Measurements from ENCODE around the gene TOMM40L. TPM values are rescaled to one million over a fixed set of nuclear protein-coding genes. Genes with fewer than 3 reads are reported as not detected.
A peak's percentile ranks its signal among the peaks of the same experiment; 100 is the strongest.

The TOMM40L gene
- total and polyA plus RNA-seq, 12 donors = 7.0 to 18.4 (median 11.9) TPM

DNA sequence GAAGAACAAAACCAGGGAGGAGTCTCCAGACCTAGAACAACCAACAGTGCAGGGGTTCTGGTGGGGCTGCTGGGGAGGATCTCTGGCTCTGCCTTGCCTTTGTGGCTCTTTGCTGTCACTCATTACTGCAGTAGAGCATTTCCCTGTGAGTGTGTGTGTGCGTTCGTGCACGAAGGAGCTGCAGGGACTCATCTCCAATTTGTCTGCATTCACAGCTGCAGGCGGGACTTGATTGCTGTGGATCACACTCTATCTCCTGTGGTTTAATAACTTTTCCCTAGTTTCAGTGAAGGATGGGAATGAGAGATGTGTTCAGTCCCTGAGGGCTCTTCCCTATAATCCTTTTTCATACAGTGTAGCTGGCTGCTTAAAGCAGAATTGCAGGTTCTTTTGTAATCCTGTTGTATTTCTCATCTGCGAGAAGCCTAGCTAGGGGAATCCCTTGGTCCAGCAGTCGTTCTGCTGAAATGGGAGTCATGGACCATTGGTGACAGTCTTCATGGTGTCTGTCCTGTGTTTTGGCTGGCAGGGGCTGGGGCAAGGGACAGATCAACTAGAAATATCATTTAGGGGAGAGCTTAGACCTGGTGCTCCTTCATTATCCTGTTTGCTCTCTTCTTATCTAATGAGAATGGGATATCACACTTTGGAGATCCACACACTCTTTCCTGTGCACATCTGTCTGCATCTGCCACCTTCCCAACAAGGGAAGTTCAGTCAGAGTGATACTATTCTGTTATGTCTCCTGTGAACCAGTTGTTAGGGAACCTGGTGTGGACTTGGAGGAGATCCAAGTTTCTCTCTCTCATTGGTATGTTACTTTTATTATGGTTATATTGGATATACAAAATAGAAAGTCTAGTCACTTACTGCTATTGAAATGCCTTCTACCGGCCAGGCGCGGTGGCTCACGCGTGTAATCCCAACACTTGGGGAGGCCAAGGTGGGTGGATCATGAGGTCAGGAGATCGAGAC, 35.7 kb downstream of the TOMM40L start:
- Histone ChIP-seq H3K4me1 (replicated peaks in 1 of 2) (peaks cover 0 to 4% of the 10 kb centered on the region in 2 donors), H3K4me3 (no peak overlapping the region), H3K27ac (no peak overlapping the region), H3K27me3 (peaks cover 32% of the 10 kb centered on the region), H3K36me3 (replicated peaks in 1 of 2) (no peaks in the 10 kb centered on the region), H3K9me3 (replicated peaks in 1 of 3) (peaks cover 0 to 3% (median 0%) of the 10 kb centered on the region in 3 donors)
- intact Hi-C loops (cut with DNase I) = no loop called here
- 78 to 88% (median 82%) methylated on average over 12 of the region's 12 CpGs for WGBS, 4 donors
- no peak for DNase-seq
- TF ChIP-seq POLR2A (IDR thresholded peaks at IDR 0.05) = no peak
- TF ChIP-seq, protein P1, sequence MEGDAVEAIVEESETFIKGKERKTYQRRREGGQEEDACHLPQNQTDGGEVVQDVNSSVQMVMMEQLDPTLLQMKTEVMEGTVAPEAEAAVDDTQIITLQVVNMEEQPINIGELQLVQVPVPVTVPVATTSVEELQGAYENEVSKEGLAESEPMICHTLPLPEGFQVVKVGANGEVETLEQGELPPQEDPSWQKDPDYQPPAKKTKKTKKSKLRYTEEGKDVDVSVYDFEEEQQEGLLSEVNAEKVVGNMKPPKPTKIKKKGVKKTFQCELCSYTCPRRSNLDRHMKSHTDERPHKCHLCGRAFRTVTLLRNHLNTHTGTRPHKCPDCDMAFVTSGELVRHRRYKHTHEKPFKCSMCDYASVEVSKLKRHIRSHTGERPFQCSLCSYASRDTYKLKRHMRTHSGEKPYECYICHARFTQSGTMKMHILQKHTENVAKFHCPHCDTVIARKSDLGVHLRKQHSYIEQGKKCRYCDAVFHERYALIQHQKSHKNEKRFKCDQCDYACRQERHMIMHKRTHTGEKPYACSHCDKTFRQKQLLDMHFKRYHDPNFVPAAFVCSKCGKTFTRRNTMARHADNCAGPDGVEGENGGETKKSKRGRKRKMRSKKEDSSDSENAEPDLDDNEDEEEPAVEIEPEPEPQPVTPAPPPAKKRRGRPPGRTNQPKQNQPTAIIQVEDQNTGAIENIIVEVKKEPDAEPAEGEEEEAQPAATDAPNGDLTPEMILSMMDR (IDR thresholded peaks at IDR 0.05) = no peak

DNA sequence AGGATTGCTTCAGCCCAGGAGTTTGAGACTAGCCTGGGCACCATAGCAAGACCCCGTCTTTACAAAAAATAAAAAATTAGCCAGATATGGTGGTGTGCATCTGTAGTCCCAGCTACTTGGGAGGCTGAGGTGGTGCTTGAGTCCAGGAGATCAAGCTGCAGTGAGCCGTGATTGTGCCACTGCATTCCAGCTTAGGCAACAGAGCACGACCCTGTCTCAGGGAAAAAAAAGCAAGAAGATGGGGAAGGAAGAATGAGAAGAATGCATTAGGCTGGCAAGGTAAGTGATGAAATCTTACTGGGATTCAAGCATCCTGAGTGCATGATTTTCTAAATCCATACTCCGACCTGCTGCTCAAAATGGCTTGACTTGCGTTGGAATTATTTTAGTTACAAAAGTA, 39.4 kb downstream of the TOMM40L start:
- Histone ChIP-seq H3K9me3 (replicated peaks in 1 of 3) (no peaks in the 10 kb centered on the region), H3K4me3 (no peak overlapping the region), H3K36me3 (replicated peaks in 1 of 2) (no peaks in the 10 kb centered on the region), H3K27me3 (peaks cover 1% of the 10 kb centered on the region), H3K4me1 (replicated peaks in 1 of 2) (peaks cover 0 to 4% of the 10 kb centered on the region in 2 donors), H3K27ac (no peak overlapping the region)
- WGBS, 4 donors = 80 to 92% (median 87%) methylated on average over 5 of the region's 5 CpGs
- TF ChIP-seq POLR2A (IDR thresholded peaks at IDR 0.05) = no peak
- TF ChIP-seq, protein P1 (IDR thresholded peaks at IDR 0.05) = no peak
- no peak for DNase-seq
- intact Hi-C loops (cut with DNase I) = no loop called here

DNA sequence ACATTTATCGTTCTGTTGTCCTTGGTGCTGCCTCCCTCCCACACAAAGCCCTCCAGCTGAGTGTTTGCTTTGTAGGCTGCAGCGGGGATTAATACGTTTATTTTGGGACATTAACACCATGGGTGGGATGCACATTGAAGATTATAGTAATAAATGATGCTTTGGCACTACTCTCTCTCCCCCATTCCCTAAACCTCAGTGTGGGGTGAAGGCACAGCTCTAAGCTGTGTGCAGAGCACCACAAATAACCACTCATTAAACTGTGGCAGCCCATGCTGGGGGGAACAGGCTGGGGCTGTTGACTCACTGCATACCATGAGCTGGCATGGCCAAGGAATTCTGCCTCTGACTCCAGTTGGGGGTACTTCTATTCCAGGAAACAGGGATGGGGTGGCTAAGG, 40.3 kb downstream of the TOMM40L start:
- intact Hi-C loops (cut with DNase I) = no loop called here
- DNase-seq = peak in 1 of 7 donors; percentile 32
- Histone ChIP-seq H3K4me3 (no peak overlapping the region), H3K27me3 (no peaks in the 10 kb centered on the region), H3K4me1 (replicated peaks in 1 of 2) (peaks cover 0 to 4% of the 10 kb centered on the region in 2 donors), H3K9me3 (replicated peaks in 1 of 3) (no peaks in the 10 kb centered on the region), H3K36me3 (replicated peaks in 1 of 2) (no peaks in the 10 kb centered on the region), H3K27ac (no peak overlapping the region)
- 36 to 59% (median 45%) methylated on average over 3 of the region's 3 CpGs for WGBS, 4 donors
- no peak for TF ChIP-seq POLR2A (IDR thresholded peaks at IDR 0.05)
- TF ChIP-seq, protein P1 (IDR thresholded peaks at IDR 0.05) = no peak

DNA sequence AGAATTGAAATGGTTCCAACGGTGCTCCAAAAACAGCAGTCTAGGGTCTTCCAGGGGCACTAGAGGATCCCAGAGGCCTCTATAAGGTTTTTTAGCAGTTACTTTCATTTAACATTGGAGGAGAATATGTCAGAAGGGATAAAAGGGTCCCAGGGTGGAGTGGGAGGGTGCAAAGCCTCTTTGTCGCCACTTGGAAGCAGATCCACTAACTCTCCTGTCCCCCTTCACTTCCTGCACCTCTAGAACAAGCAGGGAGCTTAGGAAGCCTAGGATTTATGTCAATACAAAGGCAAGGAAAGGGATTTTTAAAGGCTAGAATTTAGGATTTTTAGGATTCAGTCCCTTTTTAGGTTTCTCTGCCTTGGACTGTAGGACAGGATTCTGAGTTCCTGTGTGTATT, 41.0 kb downstream of the TOMM40L start:
- no peak for DNase-seq
- no peak for TF ChIP-seq POLR2A (IDR thresholded peaks at IDR 0.05)
- TF ChIP-seq, protein P1 (IDR thresholded peaks at IDR 0.05) = no peak
- intact Hi-C loops (cut with DNase I) = no loop called here
- Histone ChIP-seq H3K9me3 (replicated peaks in 1 of 3) (no peaks in the 10 kb centered on the region), H3K4me3 (no peak overlapping the region), H3K27ac (no peak overlapping the region), H3K27me3 (no peaks in the 10 kb centered on the region), H3K4me1 (replicated peaks in 1 of 2) (peaks cover 0 to 4% of the 10 kb centered on the region in 2 donors), H3K36me3 (replicated peaks in 1 of 2) (no peaks in the 10 kb centered on the region)
- 59 to 71% (median 67%) methylated on average over 2 of the region's 2 CpGs for WGBS, 4 donors

All from adrenal gland (tissue), 12 donors.